SK-N-MC (cell line): Measurements from ENCODE around the gene CCDC74A.
"Not testable (repeated sequence)": the region's sequence is repeated elsewhere in the genome, so short reads cannot be mapped to it uniquely, and the experiment has no call there.

ENCODE experiments used
- EZH2 ChIP-seq: fragments of 200-600 bp; sonication (generic); IDR thresholded peaks from one replicate; pipeline ENCODE4 v1.6.1; 2017; ENCODE audit warnings: antibody characterized with exemption
- POLR2AphosphoS5 ChIP-seq: IDR thresholded peaks from 2 replicates; pipeline ENCODE4 v1.6.1; 2012; ENCODE audit warnings: mild to moderate bottlenecking, low read depth, low read length, borderline replicate concordance

DNA sequence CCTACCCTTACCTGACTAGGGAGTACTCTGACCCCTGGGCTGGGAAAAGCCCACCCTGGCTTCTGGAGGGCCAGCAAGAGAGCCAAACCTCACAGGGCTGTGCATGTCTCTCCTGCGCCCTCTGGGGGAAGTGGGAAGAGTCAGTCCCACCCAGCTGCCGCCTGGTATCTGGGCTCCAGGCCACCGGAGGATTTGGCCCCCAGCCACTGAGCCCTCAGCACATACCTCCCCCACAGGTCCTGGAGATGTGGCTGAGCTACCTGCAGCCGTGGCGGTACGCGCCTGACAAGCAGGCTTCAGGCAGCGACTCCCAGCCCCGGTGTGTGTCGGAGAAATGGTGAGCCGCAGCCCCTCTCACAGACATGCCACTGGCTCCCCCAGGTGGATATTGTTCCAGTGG, 11.1 kb upstream of the CCDC74A start:
- TF ChIP-seq EZH2, POLR2AphosphoS5: not testable (repeated sequence)
